RPMI8226 (cell line): ENCODE results near the gene SNTA1.
"Not testable (repeated sequence)": the region's sequence is repeated elsewhere in the genome, so short reads cannot be mapped to it uniquely, and the experiment has no call there.

ENCODE experiments used
- DNase-seq: peaks from one replicate; pipeline ENCODE4 v3.0.0-alpha.2; 2015

Gene SNTA1

GRCh38 chr20:33465481-33466302 lies 22.1 kb upstream of the SNTA1 start:
- DNase-seq: no peak

DNA sequence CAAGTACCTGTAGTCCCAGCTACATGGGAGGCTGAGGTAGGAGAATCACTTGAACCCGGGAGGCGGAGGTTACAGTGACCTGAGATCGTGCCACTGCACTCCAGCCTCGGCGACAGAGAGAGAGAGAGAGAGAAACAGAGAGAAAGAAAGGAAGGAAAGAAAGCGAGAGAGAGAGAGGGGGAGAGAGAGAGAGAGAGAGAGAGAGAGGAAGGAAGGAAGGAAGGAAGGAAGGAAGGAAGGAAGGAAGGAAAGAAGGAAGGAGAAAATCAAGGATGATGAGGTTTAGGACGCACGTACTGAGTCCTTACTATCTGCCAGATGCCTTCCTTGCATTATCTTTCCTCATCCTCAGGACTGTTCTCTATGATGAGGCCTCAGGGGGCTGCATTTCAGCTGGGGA lies 21.2 kb upstream of the SNTA1 start:
- DNase-seq: not testable (repeated sequence)

DNA sequence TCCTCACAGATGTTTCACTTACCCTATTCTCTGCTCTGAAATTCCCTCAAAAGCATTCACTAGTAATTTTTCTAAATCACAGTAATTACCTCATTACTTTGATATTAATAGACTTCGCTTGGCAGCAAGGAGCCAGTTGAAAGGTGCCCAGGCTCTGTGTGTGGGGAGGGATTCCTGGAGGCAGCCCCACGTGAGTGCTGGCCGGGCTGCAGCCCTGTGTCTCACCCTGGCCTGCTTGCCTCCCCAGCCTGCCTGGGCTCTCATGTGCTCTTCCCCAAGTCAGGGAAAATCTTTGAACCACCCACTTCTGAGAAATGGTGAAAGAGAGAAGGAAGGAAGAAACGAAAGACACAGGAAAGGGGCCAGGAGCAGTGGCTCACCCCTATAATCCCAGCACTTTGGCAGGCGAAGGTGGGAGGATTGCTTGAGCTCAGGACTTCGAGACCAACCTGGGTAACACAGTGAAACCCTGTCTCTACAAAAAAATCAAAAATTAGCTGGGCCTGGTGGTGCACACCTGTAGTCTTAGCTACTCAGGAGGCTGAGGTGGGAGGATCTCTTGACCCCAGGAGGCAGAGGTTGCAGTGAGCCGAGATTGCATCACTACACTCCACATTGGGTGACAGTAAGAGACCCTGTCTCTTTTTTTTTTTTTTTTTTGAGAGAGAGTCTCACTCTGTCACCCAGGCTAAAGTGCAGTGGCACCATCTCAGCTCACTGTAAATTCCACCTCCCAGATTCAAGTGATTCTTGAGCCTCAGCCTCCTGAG lies 20.0 kb upstream of the SNTA1 start:
- DNase-seq: no peak

GRCh38 chr20:33460711-33461110 lies 17.1 kb upstream of the SNTA1 start:
- DNase-seq: no peak

DNA sequence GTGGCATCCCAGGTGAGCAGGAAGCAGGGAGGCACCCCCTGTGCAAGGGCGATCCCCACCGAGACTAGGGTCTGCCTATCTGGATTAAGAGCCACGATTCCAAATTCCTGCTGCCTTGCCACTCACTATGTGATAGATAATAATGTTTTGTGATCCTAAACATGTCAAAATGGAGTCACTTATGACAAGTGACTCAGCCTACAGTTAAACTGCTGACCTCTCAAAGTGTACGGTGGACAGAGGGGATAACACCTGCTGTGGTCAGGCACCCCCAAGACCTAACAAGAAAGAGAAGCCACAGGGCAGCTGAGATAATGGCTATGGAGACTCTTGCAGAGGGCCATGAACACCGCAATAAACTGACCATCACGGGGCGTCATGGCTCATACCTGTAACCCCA lies 16.0 kb upstream of the SNTA1 start:
- DNase-seq: no peak

DNA sequence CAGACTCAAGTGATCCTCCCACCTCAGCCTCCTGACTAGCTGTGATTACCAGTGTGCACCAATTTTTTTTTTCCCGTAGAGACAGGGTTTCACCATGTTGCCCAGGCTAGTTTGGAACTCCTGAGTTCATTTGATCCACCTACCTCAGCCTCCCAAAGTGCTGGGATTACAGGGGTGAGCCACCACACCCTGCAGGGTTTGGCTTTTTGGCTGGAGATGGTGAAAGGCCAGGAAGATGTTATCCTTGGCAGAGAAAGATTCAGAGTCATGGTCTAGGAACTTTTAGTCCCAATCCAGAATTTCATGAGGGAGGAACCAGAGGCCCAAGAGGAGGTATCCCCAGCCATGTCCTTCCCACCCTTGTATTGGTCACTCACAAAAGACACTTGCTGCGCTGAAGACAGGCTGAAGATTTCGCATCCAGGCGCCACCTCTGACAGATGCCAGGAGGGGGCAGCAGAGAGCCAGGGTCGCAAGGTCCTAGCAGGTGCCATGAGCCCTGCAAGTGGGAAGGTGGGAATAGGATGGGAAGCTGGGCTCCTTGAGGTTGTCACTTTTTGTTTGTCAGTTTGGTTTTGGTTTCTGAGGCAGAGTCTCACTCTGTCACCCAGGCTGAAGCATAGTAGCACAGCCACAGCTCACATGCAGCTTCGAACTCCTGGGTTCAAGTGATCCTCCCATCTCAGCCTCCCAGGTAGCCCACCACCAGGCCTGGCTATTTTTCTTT lies 13.5 kb upstream of the SNTA1 start:
- DNase-seq: peak; percentile 72

- DNase-seq: peak; percentile 79
Measured at GRCh38 chr20:33450867-33451266, 7.3 kb upstream of the SNTA1 start.

DNA sequence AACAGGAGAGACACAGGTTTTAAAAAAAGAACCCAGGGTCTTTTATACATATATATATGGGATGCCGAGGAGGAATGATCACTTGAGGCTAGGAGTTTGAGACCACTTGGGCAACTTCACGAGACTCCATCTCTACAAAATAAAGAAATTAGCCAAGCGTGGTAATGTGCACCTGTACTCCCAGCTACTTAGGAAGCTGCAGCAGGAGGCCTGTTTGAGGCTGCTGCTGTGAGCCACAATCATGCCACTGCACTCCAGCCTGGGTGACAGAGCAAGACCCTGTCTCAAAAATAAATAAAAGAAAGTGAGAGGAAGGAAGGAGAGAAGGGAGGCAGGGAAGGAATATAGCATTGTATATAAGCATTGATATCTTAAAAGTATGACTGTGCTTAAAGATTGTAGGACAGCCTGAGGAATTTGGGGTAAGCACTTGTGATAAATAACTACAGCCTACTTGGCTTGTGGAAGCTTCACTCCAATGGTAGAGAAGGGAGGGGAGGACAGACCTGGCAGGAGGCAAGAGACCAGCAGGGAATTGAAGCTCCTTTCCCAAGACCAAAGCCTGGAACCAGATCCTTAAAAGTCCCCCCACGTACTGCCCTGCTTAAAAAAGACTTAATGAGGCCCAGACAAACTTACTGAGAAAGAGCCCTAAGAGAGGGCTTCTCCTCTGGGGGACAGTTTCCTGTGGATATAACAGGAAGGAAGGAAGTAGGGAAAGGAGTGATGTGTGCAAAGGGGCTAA lies 2.5 kb upstream of the SNTA1 start:
- no peak for DNase-seq

- DNase-seq: peak; percentile 62
Measured at GRCh38 chr20:33444797-33445560, 1.4 kb upstream of the SNTA1 start.

DNA sequence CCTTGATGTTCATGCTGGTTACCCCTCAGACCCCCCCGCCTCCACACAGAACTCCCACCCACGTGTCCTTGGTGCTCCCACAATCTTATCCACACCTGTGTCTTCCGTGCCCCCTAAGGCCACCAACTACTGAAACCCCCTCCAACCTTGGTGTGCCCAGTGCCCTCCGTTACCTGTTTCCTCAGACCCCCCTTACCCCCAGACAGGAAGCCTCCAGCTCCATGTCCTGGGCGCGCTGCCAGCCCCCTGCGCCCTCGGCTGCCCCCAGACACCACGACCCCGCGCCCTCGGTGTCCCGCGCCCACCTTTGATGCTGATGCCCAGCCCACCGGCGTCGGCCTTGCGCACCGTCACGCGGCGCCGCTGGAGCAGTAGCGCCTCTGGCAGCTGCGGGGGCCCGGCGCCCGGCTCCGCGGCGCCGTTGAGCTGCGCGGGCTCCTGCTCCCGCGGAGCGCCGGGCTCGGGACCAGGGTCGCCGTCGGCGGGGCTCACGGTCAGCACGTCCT lies 504 bp downstream of the SNTA1 start:
- peak; percentile 40 for DNase-seq

- no peak for DNase-seq
Measured at GRCh38 chr20:33442136-33443005, 1.2 kb downstream of the SNTA1 start.

GRCh38 chr20:33441142-33441955 lies 2.2 kb downstream of the SNTA1 start:
- DNase-seq: no peak

- not testable (repeated sequence) for DNase-seq
Measured at GRCh38 chr20:33440562-33440961, 3.0 kb downstream of the SNTA1 start.

DNA sequence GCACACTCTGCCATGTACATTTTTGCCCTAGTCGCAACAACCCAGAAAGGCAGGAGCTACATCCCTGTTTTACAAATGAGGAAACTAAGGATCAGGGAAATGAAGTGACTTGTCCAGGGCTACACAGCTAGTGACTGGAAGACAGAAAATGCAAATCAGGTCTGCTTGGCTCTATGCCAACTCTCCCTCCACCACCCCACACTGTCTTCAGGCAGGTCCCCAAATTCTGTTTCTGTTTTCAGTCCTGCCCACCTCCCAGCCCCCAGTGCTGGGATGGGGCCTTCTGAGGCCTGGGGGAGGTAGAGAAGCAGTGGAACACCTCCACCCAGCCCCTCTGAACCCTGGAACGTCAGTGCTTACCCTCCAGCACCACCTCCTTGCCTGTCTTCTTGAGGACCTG lies 5.1 kb downstream of the SNTA1 start:
- peak; percentile 41 for DNase-seq

GRCh38 chr20:33437141-33437911 lies 6.2 kb downstream of the SNTA1 start:
- peak; percentile 36 for DNase-seq

DNA sequence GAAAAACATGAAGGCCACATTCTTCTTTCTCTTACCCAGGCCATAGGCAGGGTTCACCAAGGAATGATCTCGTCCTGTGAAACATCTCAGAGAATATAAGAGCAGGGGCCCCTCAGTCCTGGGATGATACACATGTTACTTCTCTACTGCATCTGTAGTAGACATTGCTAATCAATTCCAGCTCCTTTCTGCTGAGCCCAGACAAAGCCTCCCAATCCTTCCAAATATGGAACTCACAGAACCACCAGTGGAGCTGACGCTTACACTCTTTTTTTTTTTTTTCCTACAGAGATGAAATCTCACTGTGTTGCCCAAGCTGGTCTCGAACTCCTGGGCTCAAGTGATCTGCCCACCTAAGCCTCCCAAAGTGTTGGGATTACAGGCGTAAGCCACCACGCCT lies 9.1 kb downstream of the SNTA1 start:
- DNase-seq: no peak

- no peak for DNase-seq
Measured at GRCh38 chr20:33433465-33434234, 9.9 kb downstream of the SNTA1 start.

DNA sequence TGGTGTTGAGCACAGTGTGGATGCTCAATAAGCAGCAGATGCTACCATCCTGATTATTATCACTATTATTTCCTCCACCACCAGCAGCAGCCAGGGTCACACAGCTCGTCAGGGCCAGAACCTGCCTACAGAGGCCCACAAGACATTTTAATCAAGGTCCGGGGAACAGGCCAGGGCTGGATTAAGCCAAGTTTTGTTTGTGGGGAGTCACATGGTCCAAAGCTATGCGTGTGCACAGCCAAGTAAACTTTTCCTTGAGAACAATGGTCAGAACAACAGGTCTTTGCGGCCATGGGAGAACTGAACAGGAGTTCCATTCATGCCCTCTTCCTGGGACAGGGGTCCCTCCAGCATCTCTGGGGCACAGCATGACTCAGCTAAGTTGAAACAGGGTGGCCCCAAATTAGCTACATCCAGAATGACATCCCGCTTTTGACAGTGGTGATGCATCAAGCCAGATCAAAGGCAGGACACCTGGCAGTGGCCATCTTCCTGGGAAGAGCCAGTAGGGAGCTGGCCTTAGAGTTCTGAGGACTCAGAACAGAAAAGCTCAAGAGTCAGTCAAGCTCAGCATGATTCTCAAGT lies 11.7 kb downstream of the SNTA1 start:
- no peak for DNase-seq
